Mesendoderm (in vitro differentiated cells): ENCODE measurements around the gene CEACAM20. TPM values are rescaled to one million over a fixed set of nuclear protein-coding genes. Genes with fewer than 3 reads are reported as not detected.

ENCODE experiments used
- DNase-seq: peaks from one replicate; pipeline ENCODE4 v3.0.0; 2013
- H2AK5ac ChIP-seq: 2 replicates; pipeline ENCODE4 v1.6.1; 2013; ENCODE audit warnings: low read length, inconsistent platforms
- H2BK120ac ChIP-seq: 2 replicates; pipeline ENCODE4 v1.6.1; 2013; ENCODE audit warnings: low read depth, mild to moderate bottlenecking, low read length, moderate library complexity, mixed read lengths
- H2BK15ac ChIP-seq: replicated peaks from 2 replicates; pipeline ENCODE4 v1.6.1; 2013; ENCODE audit warnings: low read depth, mild to moderate bottlenecking, moderate library complexity
- H2BK5ac ChIP-seq: 2 replicates; pipeline ENCODE4 v1.6.1; 2013; ENCODE audit warnings: low read length, inconsistent platforms
- H3K18ac ChIP-seq: 2 replicates; pipeline ENCODE4 v1.6.1; 2013; ENCODE audit warnings: mild to moderate bottlenecking, low read length, mixed read lengths
- H3K23ac ChIP-seq: one replicate; pipeline ENCODE4 v1.6.1; 2013; ENCODE audit warnings: low read length
- H3K27ac ChIP-seq: 2 replicates; pipeline ENCODE4 v1.5.1; 2013; ENCODE audit warnings: low read depth, mild to moderate bottlenecking, inconsistent platforms, low read length, moderate library complexity
- H3K27me3 ChIP-seq: 2 replicates; pipeline ENCODE4 v1.6.1; 2013; ENCODE audit warnings: low read length, control low read depth, mild to moderate bottlenecking, inconsistent platforms; ENCODE audit not compliant: insufficient read depth, poor library complexity
- H3K36me3 ChIP-seq: 2 replicates; pipeline ENCODE4 v1.6.1; 2013; ENCODE audit warnings: low read length, inconsistent platforms; ENCODE audit not compliant: control insufficient read depth, insufficient read depth
- H3K4ac ChIP-seq: one replicate; pipeline ENCODE4 v1.6.1; 2013; ENCODE audit warnings: low read depth, mild to moderate bottlenecking, low read length, moderate library complexity
- H3K4me1 ChIP-seq: 2 replicates; pipeline ENCODE4 v1.6.1; 2013; ENCODE audit warnings: low read depth, low read length, inconsistent platforms; ENCODE audit not compliant: control insufficient read depth
- H3K4me2 ChIP-seq: 2 replicates; pipeline ENCODE4 v1.6.1; 2013; ENCODE audit warnings: low read length
- H3K4me3 ChIP-seq: 2 replicates; pipeline ENCODE4 v1.5.1; 2013; ENCODE audit warnings: mild to moderate bottlenecking, low read length
- H3K56ac ChIP-seq: one replicate; pipeline ENCODE4 v1.6.1; 2013; ENCODE audit warnings: low read length
- H3K79me1 ChIP-seq: 2 replicates; pipeline ENCODE4 v1.6.1; 2013; ENCODE audit warnings: low read length, inconsistent platforms
- H3K79me2 ChIP-seq: 2 replicates; pipeline ENCODE4 v1.6.1; 2013; ENCODE audit warnings: mild to moderate bottlenecking, low read length; ENCODE audit not compliant: control insufficient read depth, insufficient read depth
- H3K9ac ChIP-seq: 2 replicates; pipeline ENCODE4 v1.6.1; 2013; ENCODE audit warnings: low read length, inconsistent platforms
- H4K5ac ChIP-seq: one replicate; pipeline ENCODE4 v1.6.1; 2013; ENCODE audit warnings: low read length
- H4K8ac ChIP-seq: one replicate; pipeline ENCODE4 v1.6.1; 2013; ENCODE audit warnings: low read depth, mild to moderate bottlenecking, control low read depth, low read length, moderate library complexity
- WGBS: extraction: QIAGEN DNeasy Blood & Tissue Kit; methylation state at CpG from one replicate; pipeline ENCODE4 v1.1.7; 2013; ENCODE audit warnings: low lambda C conversion rate, missing lambda C conversion rate; ENCODE audit not compliant: insufficient coverage; ENCODE audit errors: extremely low coverage; 5-methylcytosine and 5-hydroxymethylcytosine counted together
- polyA plus RNA-seq, 2 experiments: library from polyadenylated mRNA; stranded (reverse); fragments of 200-250 nt; gene quantifications; one replicate each; pipeline ENCODE4 v1.2.3, GENCODE V29; 2013

CEACAM20 gene
- polyA plus RNA-seq (2013, experiment 1 of 2), result not detected
- not detected for polyA plus RNA-seq (2013, experiment 2 of 2)

- Histone ChIP-seq H3K36me3 (no peaks in the 10 kb centered on the region), H2BK5ac (no peak within 1 kb of the TSS), H3K4ac (no peak within 1 kb of the TSS), H2BK15ac (no peak within 1 kb of the TSS), H3K9ac (no peak within 1 kb of the TSS), H2BK120ac (no peak within 1 kb of the TSS), H2AK5ac (no peak within 1 kb of the TSS), H3K4me3 (no peak within 1 kb of the TSS), H3K79me2 (no peaks in the 10 kb centered on the region), H3K4me2 (no peak within 1 kb of the TSS), H3K56ac (no peak within 1 kb of the TSS), H4K8ac (no peak within 1 kb of the TSS), H3K79me1 (no peaks in the 10 kb centered on the region), H3K27ac (no peak within 1 kb of the TSS), H3K4me1 (no peaks in the 10 kb centered on the region), H3K23ac (no peak within 1 kb of the TSS), H4K5ac (no peak within 1 kb of the TSS), H3K27me3 (no peaks in the 10 kb centered on the region), H3K18ac (no peak within 1 kb of the TSS)
- DNase-seq, result no peak
- WGBS, result no CpG with 5 or more reads among the region's 9 CpGs
Measured at GRCh38 chr19:44529536-44529935, at the start of gene CEACAM20. Gene CEACAM20 (minus strand): TSS chr19:44529675. CDS start chr19:44529509, 166 bp downstream.

GRCh38 chr19:44577566-44577874 is 48.0 kb upstream of the CEACAM20 start:
- Histone ChIP-seq H3K4me1 (no peaks in the 10 kb centered on the region), H3K9ac (no peak overlapping the region), H3K27ac (no peak overlapping the region), H3K4me2 (no peak overlapping the region), H3K79me2 (no peaks in the 10 kb centered on the region), H4K8ac (no peak overlapping the region), H4K5ac (no peak overlapping the region), H2BK5ac (no peak overlapping the region), H2AK5ac (no peak overlapping the region), H3K36me3 (no peaks in the 10 kb centered on the region), H2BK120ac (no peak overlapping the region), H3K23ac (no peak overlapping the region), H3K27me3 (no peaks in the 10 kb centered on the region), H3K79me1 (no peaks in the 10 kb centered on the region), H3K4ac (no peak overlapping the region), H2BK15ac (no peak overlapping the region), H3K4me3 (no peak overlapping the region), H3K18ac (no peak overlapping the region), H3K56ac (no peak overlapping the region)
- no peak for DNase-seq
- no CpG with 5 or more reads among the region's 1 CpG for WGBS

DNA sequence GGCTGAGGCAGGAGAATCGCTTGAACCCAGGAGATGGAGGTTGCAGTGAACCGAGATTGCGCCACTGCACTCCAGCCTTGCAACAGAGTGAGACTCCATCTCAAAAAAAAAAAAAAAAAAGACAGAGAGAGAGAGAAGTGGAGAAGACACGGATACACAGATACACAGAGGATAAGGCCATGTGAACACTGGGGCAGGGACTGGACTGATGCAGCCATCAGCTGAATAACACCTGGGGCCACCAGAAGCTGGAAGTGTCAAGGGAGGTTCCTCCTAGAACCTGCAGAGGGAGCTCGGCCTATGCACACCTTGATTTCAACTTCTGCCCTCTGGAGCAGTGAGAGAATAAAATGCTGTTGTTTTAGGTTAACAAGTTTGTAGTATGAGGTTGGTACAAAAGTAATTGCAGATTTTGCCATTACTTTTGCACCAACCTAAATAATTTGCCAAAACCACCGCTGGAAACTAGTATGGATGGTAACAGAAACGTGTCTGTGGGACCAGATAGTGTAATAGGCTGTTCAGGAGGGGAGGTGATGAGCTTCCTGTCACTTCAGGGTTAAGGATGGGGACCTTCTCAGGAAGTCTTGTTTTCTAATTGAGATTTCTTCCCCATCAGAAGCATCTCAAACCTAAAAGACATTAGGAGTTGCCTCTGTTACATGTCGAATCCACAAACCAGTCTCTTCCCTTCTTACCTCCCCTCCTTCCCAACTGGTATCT is 47.5 kb upstream of the CEACAM20 start:
- Histone ChIP-seq H2AK5ac (no peak overlapping the region), H3K9ac (no peak overlapping the region), H3K27ac (no peak overlapping the region), H3K23ac (no peak overlapping the region), H3K4me1 (no peaks in the 10 kb centered on the region), H4K5ac (no peak overlapping the region), H2BK120ac (no peak overlapping the region), H3K4me3 (no peak overlapping the region), H4K8ac (no peak overlapping the region), H2BK15ac (no peak overlapping the region), H3K36me3 (no peaks in the 10 kb centered on the region), H2BK5ac (no peak overlapping the region), H3K18ac (no peak overlapping the region), H3K56ac (no peak overlapping the region), H3K4me2 (no peak overlapping the region), H3K79me2 (no peaks in the 10 kb centered on the region), H3K27me3 (no peaks in the 10 kb centered on the region), H3K4ac (no peak overlapping the region), H3K79me1 (no peaks in the 10 kb centered on the region)
- no CpG with 5 or more reads among the region's 8 CpGs for WGBS
- peak; percentile 75 for DNase-seq

DNA sequence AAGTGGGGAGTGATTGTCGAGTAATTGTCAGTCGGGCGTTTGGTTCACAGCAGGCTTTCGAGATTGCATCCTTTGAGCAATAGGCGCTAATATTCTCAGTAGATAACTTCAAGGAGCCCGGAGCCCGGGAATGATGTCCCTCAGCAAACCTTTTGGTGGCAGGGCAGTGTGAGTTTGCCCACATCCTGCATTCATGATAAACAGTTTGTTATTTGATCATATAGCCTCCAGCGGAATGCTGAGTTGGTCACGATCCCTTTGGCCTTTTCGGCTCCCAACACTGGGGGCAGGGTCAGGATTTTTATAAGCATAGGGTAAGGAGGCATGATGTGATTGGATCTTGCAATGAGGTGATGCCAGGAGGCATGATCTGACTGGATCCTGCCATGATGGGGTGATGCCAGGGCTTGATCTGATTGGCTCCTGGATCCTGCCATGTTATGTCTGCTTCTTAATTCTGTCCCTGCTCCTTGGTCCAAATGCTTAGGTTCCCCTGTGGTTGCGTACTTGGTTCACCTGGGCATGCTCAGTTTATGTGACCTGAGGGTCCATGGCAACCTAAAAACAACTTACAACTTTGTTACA is 45.7 kb upstream of the CEACAM20 start:
- Histone ChIP-seq H4K8ac (no peak overlapping the region), H3K4me3 (no peak overlapping the region), H3K27me3 (no peaks in the 10 kb centered on the region), H2AK5ac (no peak overlapping the region), H3K9ac (no peak overlapping the region), H3K4ac (no peak overlapping the region), H3K4me1 (no peaks in the 10 kb centered on the region), H3K23ac (no peak overlapping the region), H2BK15ac (no peak overlapping the region), H4K5ac (no peak overlapping the region), H3K79me2 (no peaks in the 10 kb centered on the region), H3K56ac (peak overlapping the region; percentile 3), H2BK120ac (no peak overlapping the region), H3K18ac (no peak overlapping the region), H3K4me2 (no peak overlapping the region), H3K36me3 (no peaks in the 10 kb centered on the region), H3K79me1 (no peaks in the 10 kb centered on the region), H2BK5ac (peak overlapping the region; percentile 69), H3K27ac (no peak overlapping the region)
- no CpG with 5 or more reads among the region's 11 CpGs for WGBS
- DNase-seq, result peak; percentile 85

DNA sequence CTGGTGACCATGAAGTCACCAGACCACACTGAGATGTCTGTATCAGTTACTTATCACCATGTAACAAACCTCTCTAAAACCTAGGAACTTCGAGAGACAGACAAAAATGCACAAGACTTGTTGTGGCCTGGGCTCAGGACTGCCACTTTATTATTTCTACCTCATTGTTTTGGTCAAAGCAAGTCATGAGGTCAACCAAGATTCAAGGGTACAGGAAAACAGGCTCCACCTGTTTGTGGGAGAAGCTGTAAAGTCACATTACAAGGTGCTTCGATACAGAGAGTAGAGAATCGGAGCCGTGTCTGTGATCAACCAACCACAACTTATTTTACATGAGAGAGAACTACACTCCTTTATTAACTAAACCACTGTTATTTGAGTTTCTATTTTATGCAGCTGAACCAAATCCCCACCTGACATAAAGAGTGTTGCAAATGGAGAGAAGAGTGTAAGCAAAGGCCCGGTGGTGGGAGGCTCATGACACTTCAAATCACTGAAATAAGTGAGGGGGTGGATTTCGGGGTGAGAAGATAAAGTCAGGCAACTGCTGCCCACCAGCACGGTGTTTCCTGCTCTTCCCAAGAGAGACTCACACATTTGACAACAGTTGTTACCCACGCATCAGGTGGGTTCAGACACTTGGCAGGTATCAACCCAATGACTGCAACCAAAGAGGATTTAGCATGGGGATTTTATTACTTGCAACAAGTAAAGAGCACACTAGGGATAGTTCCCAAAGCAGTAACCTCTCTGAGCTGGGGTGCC is 44.9 kb upstream of the CEACAM20 start:
- Histone ChIP-seq H3K36me3 (no peaks in the 10 kb centered on the region), H3K79me2 (no peaks in the 10 kb centered on the region), H3K23ac (no peak overlapping the region), H2AK5ac (no peak overlapping the region), H3K18ac (no peak overlapping the region), H3K4ac (no peak overlapping the region), H3K9ac (no peak overlapping the region), H3K4me1 (no peaks in the 10 kb centered on the region), H3K4me2 (no peak overlapping the region), H2BK5ac (peak overlapping the region; percentile 43), H4K5ac (peak overlapping the region; percentile 40), H2BK120ac (peak overlapping the region; percentile 48), H3K27me3 (no peaks in the 10 kb centered on the region), H4K8ac (no peak overlapping the region), H3K56ac (no peak overlapping the region), H2BK15ac (no peak overlapping the region), H3K79me1 (no peaks in the 10 kb centered on the region), H3K27ac (peak overlapping the region; percentile 16), H3K4me3 (no peak overlapping the region)
- no peak for DNase-seq
- no CpG with 5 or more reads among the region's 8 CpGs for WGBS
